Measurements from ENCODE around the gene SLC17A8.

GRCh38 chr12:100414739-100415138 is 57.9 kb downstream of the SLC17A8 start:
- no peak for TF ChIP-seq CTCF (tag by site-specific recombination; IDR thresholded peaks at IDR 0.05)
- no peak for TF ChIP-seq ATF2 (tag by site-specific recombination; IDR thresholded peaks at IDR 0.05; ENCODE audit: low read depth)
- no peak for TF ChIP-seq ZNF133 (tag by site-specific recombination; IDR thresholded peaks at IDR 0.05)
- TF ChIP-seq REST (tag by site-specific recombination; IDR thresholded peaks at IDR 0.05) = no peak
- no peak for TF ChIP-seq RBAK (tag by site-specific recombination; IDR thresholded peaks at IDR 0.05)
- no peak for TF ChIP-seq ZNF311 (tag by site-specific recombination; IDR thresholded peaks at IDR 0.05; ENCODE audit: borderline replicate concordance)
- no peak for TF ChIP-seq ZXDB (tag by site-specific recombination; IDR thresholded peaks at IDR 0.05)
- TF ChIP-seq ZNF221 (tag by site-specific recombination; IDR thresholded peaks at IDR 0.05; ENCODE audit: borderline replicate concordance) = no peak
- TF ChIP-seq ZNF394 (tag by site-specific recombination; IDR thresholded peaks at IDR 0.05; ENCODE audit: borderline replicate concordance) = no peak
